ENCODE measurements around the gene LMBR1.
"Not testable (repeated sequence)": the region's sequence is repeated elsewhere in the genome, so short reads cannot be mapped to it uniquely, and the experiment has no call there.

The LMBR1 gene

DNA sequence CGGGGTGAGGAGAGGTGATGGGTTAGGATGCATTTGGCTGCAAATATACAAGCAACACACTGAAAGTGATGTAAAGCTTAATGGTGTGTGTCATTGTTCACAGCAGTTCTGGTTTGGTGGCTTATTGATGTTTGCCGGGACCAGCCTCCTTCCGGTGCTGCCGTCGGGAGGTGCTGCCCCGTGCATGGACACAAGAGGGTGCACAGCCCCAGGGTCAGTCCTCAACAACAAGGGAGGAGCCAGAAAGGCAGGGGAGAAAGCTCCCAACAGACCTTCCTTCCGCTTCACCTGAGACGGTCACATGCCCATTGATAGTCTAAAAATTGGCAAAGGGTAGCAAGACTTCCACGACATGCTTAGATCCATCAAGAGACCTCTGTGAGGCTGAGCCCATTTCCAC is 242.9 kb downstream of the LMBR1 start:
- peak; percentile 21 for DNase-seq

GRCh38 chr7:156647330-156647729 is 245.7 kb downstream of the LMBR1 start:
- DNase-seq = not testable (repeated sequence)

- no peak for DNase-seq
Measured at GRCh38 chr7:156642306-156643045, 250.5 kb downstream of the LMBR1 start.

DNA sequence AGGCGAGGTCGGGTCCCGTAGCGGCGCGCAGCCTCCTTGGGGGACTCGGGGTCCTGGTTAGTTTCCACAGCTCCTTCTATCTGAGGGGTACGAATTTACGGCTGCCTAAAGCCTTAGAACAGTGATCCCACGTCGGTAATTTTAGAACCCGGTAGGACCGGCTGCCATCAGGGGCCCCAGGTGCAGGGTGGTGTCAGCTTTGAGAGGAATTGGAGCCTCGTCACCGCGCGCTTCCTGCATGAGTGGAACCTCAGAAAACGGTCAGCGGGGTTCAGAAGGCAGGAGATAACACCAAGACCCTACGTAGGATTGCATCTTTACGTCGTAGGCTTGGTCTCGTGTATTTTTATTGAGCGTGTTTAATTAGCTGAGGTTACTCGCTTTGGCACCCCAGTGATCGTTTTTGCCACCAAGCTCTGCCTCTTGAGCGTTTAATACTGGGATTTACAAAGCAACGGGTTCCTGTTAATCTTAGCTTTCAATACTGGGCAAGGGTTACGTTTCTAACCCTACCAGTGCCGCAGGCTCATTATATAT is 252.0 kb downstream of the LMBR1 start:
- no peak for DNase-seq

GRCh38 chr7:156640257-156640948 is 252.6 kb downstream of the LMBR1 start, which contains the start of gene RNF32:
RNF32 (plus strand) TSS chr7:156640774; CDS start chr7:156643878, 3,104 bp downstream.
- DNase-seq = peak; percentile 68

- no peak for DNase-seq
Measured at GRCh38 chr7:156639426-156640256, 253.3 kb downstream of the LMBR1 start.

- no peak for DNase-seq
Measured at GRCh38 chr7:156638443-156639077, 254.4 kb downstream of the LMBR1 start.

DNA sequence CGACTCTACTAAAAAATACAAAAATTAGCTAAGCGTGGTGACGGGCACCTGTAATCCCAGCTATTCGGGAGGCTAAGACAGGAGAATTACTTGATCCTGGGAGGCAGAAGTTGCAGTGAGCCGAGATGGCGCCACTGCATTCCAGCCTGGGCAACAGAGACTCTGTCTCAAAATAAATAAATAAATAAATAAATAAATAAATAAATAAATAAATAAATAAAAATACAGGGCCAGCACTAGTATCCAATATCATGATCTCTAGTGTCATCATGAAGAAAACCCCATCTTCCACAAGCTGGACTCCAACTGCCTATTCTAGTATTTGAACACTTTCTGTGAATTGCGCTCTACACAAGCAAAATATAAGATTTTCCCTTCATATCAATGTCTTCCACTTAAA is 255.9 kb downstream of the LMBR1 start:
- not testable (repeated sequence) for DNase-seq

DNA sequence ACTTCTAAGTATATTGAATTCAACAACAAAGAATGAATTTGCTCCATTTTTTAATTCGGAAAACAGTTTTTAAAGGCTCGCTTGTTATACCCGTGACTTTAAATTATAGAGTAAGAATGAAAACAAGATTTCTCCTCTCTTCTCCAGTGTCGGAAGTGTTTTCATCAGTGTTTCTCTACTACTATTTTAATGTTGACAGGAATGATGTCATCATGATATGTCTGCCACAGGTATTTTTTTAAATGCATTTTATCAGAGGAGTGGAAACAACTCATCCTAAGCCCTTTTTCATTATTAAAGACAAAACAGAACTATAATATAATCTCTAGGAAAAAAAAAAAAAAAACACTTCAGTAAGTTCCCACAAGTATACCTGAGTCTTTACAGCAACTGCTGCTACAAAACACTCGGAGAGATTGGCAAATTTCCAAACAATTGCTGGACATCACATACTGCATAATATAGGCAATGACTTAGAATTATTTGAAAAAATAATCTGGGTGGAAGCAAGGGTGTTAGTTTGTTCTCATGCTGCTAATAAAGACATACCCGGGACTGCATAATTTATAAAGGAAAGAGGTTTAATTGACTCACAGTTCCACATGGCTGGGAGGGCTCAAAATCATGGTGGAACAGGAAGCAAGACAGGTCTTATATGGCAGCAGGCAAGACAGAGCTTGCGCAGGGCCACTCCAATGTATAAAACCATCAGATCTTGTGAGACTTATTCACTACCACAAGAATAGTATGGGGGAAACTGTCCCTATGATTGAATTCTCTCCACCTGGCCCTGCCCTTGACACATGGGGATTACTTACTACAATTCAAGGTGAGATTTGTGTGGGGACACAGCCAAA is 257.2 kb downstream of the LMBR1 start:
- DNase-seq = no peak

GRCh38 chr7:156634117-156634516 is 258.9 kb downstream of the LMBR1 start:
- DNase-seq = no peak

DNA sequence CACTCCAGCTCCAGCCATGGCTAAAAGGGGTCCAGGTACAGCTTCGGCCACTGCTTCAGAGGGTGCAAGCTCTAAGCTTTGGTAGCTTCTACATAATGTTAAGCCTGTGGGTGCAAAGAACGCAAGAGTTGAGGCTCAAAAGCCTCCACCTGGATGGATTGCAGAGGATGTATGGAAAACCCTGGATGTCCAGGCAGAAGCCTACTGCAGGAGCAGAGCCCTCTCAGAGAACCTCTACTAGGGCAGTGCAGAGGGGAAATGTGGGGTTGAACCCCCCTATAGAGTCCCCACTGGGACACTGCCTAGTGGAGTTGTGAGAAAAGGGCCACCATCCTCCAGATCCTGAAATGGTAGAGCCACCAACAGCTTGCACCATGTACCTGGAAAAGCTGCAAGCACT is 263.1 kb downstream of the LMBR1 start:
- DNase-seq = no peak

GRCh38 chr7:156628562-156628961 is 264.4 kb downstream of the LMBR1 start:
- no peak for DNase-seq
